Hepatocyte (in vitro differentiated cells): ENCODE measurements around the gene CEL.

ENCODE experiments used
- EZH2phosphoT487 ChIP-seq: fragments of 200-600 bp; sonication (generic); IDR thresholded peaks from one replicate; pipeline ENCODE4 v1.6.1; 2018; ENCODE audit warnings: antibody characterized with exemption, mild to moderate bottlenecking, low read depth, moderate library complexity; ENCODE audit not compliant: unreplicated experiment, severe bottlenecking
- TF ChIP-seq, protein P1 (sequence below): fragments of 200-600 bp; sonication (generic); IDR thresholded peaks from 2 replicates; pipeline ENCODE4 v1.5.1; 2016; ENCODE audit warnings: antibody characterized with exemption, mild to moderate bottlenecking; ENCODE audit not compliant: poor library complexity

DNA sequence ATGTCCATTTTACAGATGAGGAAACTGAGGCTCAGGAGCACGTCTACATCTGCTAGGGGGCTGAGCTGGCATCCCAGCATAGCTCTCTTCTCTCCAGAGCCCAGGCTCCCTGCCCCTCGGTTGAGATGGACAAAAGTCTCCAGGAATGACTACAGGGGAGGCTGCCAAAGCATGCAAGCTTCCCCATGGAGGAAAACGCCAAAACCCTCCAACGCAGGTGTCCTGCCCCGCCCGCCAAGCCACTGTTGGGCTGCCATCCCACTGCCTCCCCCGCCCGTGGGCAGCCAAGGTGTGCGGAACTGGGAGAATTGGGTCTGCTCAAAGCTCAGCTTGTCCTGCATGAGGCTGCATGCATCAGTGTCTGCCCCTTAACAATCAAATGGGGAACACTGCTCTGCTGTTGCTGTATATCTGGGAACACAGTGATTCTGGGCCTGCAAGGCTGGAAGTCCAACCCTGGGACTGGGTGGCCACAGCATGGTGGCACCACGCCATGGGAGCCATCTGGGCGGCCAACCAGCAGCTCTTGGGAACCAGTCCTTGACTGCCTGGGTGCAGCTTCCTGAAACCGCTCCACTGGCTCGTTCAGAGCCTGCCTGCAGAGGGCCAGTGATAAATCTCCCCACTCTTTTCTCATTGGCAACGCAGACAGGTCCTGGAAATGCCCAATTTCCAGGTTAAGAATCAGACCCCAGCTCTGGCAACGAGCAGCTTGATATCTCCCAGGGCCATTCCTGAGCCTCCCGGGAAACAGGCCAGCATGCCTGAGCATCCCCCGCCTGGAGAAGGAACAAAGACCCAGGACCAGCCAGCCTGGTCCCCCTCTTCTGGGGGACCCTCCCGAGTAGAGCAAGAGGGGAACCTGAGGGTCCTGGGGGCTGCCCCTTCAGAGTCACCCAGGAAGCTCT, 55.7 kb downstream of the CEL start:
- TF ChIP-seq, protein P1, sequence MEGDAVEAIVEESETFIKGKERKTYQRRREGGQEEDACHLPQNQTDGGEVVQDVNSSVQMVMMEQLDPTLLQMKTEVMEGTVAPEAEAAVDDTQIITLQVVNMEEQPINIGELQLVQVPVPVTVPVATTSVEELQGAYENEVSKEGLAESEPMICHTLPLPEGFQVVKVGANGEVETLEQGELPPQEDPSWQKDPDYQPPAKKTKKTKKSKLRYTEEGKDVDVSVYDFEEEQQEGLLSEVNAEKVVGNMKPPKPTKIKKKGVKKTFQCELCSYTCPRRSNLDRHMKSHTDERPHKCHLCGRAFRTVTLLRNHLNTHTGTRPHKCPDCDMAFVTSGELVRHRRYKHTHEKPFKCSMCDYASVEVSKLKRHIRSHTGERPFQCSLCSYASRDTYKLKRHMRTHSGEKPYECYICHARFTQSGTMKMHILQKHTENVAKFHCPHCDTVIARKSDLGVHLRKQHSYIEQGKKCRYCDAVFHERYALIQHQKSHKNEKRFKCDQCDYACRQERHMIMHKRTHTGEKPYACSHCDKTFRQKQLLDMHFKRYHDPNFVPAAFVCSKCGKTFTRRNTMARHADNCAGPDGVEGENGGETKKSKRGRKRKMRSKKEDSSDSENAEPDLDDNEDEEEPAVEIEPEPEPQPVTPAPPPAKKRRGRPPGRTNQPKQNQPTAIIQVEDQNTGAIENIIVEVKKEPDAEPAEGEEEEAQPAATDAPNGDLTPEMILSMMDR, result no peak
- no peak for TF ChIP-seq EZH2phosphoT487
